SH-SY5Y (cell line): ENCODE measurements around the gene RAD21L1.

Experiments
- GATA2 ChIP-seq: IDR thresholded peaks from 2 replicates; pipeline ENCODE4 v1.6.1; 2011; ENCODE audit warnings: mild to moderate bottlenecking, low read depth, low read length
- GATA3 ChIP-seq: IDR thresholded peaks from 2 replicates; pipeline ENCODE4 v1.6.1; 2011; ENCODE audit warnings: low read depth, mild to moderate bottlenecking, low read length, moderate library complexity

The RAD21L1 gene

GRCh38 chr20:1298166-1298565 is 72.3 kb downstream of the RAD21L1 start:
- no peak for TF ChIP-seq GATA2

GRCh38 chr20:1298888-1299511 is 73.2 kb downstream of the RAD21L1 start:
- no peak for TF ChIP-seq GATA2
- no peak for TF ChIP-seq GATA3

GRCh38 chr20:1299522-1299921 is 73.7 kb downstream of the RAD21L1 start:
- no peak for TF ChIP-seq GATA3
- TF ChIP-seq GATA2 = no peak

- TF ChIP-seq GATA2 (no peak), GATA3 (no peak)
These were observed 74.4 kb downstream of the RAD21L1 start for GRCh38 chr20:1300083-1300840.

- TF ChIP-seq GATA3 (no peak), GATA2 (no peak)
These were observed 75.2 kb downstream of the RAD21L1 start for GRCh38 chr20:1301031-1301529.

- no peak for TF ChIP-seq GATA2
- TF ChIP-seq GATA3 = no peak
These were observed 77.1 kb downstream of the RAD21L1 start for GRCh38 chr20:1302685-1303541.

- TF ChIP-seq GATA2 = no peak
- no peak for TF ChIP-seq GATA3
These were observed 79.1 kb downstream of the RAD21L1 start for GRCh38 chr20:1304710-1305515.
